ENCODE measurements around the gene PRPS1. TPM values are rescaled to one million over a fixed set of nuclear protein-coding genes. Genes with fewer than 3 reads are reported as not detected.

Gene PRPS1
- total and polyA plus RNA-seq, 9 of the 15 experiments (the other 6 are each of a cell fraction or from before 2014, with no cell fraction given) = 47.8 to 175 (median 79.6) TPM

DNA sequence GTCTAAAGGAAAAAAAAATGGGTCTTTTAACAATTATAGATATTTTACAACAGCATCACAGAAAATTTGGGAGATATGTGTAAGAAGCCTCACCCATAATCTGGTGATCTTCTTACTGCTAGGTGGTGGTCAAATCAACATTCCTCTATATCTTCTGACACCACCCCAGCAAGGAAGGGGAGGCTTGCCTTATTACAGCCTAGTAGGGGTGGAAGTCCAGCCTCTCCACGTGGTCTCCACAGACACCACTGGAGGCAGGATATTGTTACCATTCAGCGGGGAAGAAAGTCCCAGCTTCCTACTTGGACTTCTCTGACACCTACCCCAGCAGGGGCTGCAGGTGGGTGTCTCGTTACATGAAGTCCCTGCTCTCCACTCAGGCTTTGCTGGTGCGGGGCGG lies 28.7 kb downstream of the PRPS1 start:
- no peaks in the 10 kb centered on the region for H3K79me2 ChIP-seq (ENCODE audit: control insufficient read depth, insufficient read depth, low read length)
- H2AFZ ChIP-seq (ENCODE audit: low read depth, low read length) = no peak overlapping the region
- in situ Hi-C loops (cut with MboI) = no loop called here
- H3K4me1 ChIP-seq (replicated peaks in 1 of 2; ENCODE audit: control insufficient read depth in 2 of 2, insufficient read depth in 2 of 2, low read length in 2 of 2) = peaks cover 7 to 8% of the 10 kb centered on the region in 2 experiments; a peak in 3 of 5 replicates
- TF ChIP-seq SMAD2 (IDR thresholded peaks at IDR 0.05; ENCODE audit: low read depth, low read length) (no peak), POLR2H (tag; IDR thresholded peaks at IDR 0.05; ENCODE audit: low read depth) (no peak)
- H3K27me3 ChIP-seq (ENCODE audit: control insufficient read depth in 2 of 2, insufficient read depth in 2 of 2, low read length in 2 of 2) = no peaks in the 10 kb centered on the region
- no peak overlapping the region for H3K9ac ChIP-seq (ENCODE audit: insufficient read depth in 1 of 2, low read depth in 2 of 2, low read length in 2 of 2)
- no peak overlapping the region for H3K27ac ChIP-seq (ENCODE audit: extremely low read depth, low read depth, low read length)
- no peak overlapping the region for H3K4me2 ChIP-seq (ENCODE audit: insufficient read depth, low read length)
- CTCF ChIA-PET (ENCODE audit: low intra/inter-chr PET ratio) = interaction anchor here (2.7 kb wide), 1 partner anchor 120 kb away, joined by 14 read pairs; the partner anchor contains the start of gene NCBP2L
- DNase-seq (ENCODE audit: extremely low read depth in 1 of 4, low spot score in 3 of 4) = no peak
- no peak for ATAC-seq
- H3K9me3 ChIP-seq (replicated peaks; ENCODE audit: control insufficient read depth, insufficient read depth, low read depth, low read length) = no peaks in the 10 kb centered on the region
- BruUV-seq (replicated peaks) = no TSS peak
- WGBS (ENCODE audit: insufficient coverage, low coverage, missing lambda C conversion rate) = 58% methylated on average over 5 of the region's 5 CpGs
- POLR2A ChIA-PET = interaction anchor here (0.6 to 0.7 kb wide), 2 partner anchors 117 to 401 kb away, joined by 3 read pairs; no protein-coding TSS in a partner anchor
- H3K4me3 ChIP-seq = no peak overlapping the region
- intact Hi-C loops (cut with micrococcal nuclease) = loop anchor here (10.0 kb wide), 2 partner anchors 238 to 772 kb away; no protein-coding TSS in a partner anchor
- no peaks in the 10 kb centered on the region for H3K9me1 ChIP-seq (ENCODE audit: control insufficient read depth, insufficient read depth, low read length)
- FAIRE-seq = no peak
- peaks cover 12% of the 10 kb centered on the region for H4K20me1 ChIP-seq (replicated peaks; ENCODE audit: control insufficient read depth, insufficient read depth, low read length)
- no peaks in the 10 kb centered on the region for H3K36me3 ChIP-seq (ENCODE audit: control insufficient read depth, insufficient read depth, low read length)

DNA sequence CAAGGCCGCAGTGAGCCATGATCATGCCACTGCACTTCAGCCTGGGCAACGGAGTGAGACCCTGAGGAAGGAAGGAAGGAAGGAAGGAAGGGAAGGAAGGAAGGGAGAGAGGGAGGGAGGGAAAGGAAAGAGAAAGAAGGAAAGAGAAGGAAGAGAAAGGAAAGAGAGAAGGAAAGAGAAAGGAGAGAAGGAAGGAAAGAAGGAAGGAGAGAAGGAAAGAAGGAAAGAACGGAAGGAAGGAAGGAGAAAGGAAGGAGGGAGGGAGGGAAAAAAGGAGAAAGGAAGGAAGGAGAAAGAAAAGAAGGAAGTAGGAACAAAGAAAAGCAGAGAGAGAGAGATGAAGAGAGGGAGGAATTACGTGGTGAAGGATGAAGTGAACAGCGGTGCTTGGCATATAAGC lies 30.4 kb downstream of the PRPS1 start:
- H2AFZ ChIP-seq (ENCODE audit: low read depth, low read length) = no peak overlapping the region
- peaks cover 7 to 8% of the 10 kb centered on the region in 2 experiments; a peak in 3 of 5 replicates for H3K4me1 ChIP-seq (replicated peaks in 1 of 2; ENCODE audit: control insufficient read depth in 2 of 2, insufficient read depth in 2 of 2, low read length in 2 of 2)
- peaks cover 12% of the 10 kb centered on the region for H4K20me1 ChIP-seq (replicated peaks; ENCODE audit: control insufficient read depth, insufficient read depth, low read length)
- no peak for TF ChIP-seq BCL6 (CRISPR knock-in tag; IDR thresholded peaks at IDR 0.05)
- no peak for TF ChIP-seq EHMT2 (IDR thresholded peaks at IDR 0.05)
- TF ChIP-seq ERF (CRISPR knock-in tag; IDR thresholded peaks at IDR 0.05) = no peak
- TF ChIP-seq, protein P1, sequence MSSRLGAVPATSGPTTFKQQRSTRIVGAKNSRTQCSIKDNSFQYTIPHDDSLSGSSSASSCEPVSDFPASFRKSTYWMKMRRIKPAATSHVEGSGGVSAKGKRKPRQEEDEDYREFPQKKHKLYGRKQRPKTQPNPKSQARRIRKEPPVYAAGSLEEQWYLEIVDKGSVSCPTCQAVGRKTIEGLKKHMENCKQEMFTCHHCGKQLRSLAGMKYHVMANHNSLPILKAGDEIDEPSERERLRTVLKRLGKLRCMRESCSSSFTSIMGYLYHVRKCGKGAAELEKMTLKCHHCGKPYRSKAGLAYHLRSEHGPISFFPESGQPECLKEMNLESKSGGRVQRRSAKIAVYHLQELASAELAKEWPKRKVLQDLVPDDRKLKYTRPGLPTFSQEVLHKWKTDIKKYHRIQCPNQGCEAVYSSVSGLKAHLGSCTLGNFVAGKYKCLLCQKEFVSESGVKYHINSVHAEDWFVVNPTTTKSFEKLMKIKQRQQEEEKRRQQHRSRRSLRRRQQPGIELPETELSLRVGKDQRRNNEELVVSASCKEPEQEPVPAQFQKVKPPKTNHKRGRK (tag; IDR thresholded peaks at IDR 0.05) = peak; percentile 82
- no peak overlapping the region for H3K9ac ChIP-seq (ENCODE audit: insufficient read depth in 1 of 2, low read depth in 2 of 2, low read length in 2 of 2)
- no peaks in the 10 kb centered on the region for H3K9me1 ChIP-seq (ENCODE audit: control insufficient read depth, insufficient read depth, low read length)
- H3K79me2 ChIP-seq (ENCODE audit: control insufficient read depth, insufficient read depth, low read length) = no peaks in the 10 kb centered on the region
- FAIRE-seq (no peak), DNase-seq (ENCODE audit: extremely low read depth in 1 of 4, low spot score in 3 of 4) (no peak), ATAC-seq (no peak)
- intact Hi-C loops (cut with micrococcal nuclease) (loop anchor here (1.0 to 10.0 kb wide), 3 partner anchors 119 to 774 kb away; partner anchors contain the start of gene NCBP2L), in situ Hi-C loops (cut with MboI) (no loop called here)
- ChIA-PET POLR2A (interaction anchor here (0.6 to 1.2 kb wide), 2 partner anchors 16 to 208 kb away, joined by 3 read pairs; no protein-coding TSS in a partner anchor), CTCF (ENCODE audit: low intra/inter-chr PET ratio) (interaction anchor here (2.3 kb wide), 1 partner anchor 118 kb away, joined by 22 read pairs; the partner anchor contains the start of gene NCBP2L)
- no peak overlapping the region for H3K4me2 ChIP-seq (ENCODE audit: insufficient read depth, low read length)
- no TSS peak for BruUV-seq (replicated peaks)
- no peaks in the 10 kb centered on the region for H3K36me3 ChIP-seq (ENCODE audit: control insufficient read depth, insufficient read depth, low read length)
- no peak overlapping the region for H3K27ac ChIP-seq (ENCODE audit: extremely low read depth, low read depth, low read length)
- no peak overlapping the region for H3K4me3 ChIP-seq
- H3K27me3 ChIP-seq (ENCODE audit: control insufficient read depth in 2 of 2, insufficient read depth in 2 of 2, low read length in 2 of 2) = no peaks in the 10 kb centered on the region
- no peaks in the 10 kb centered on the region for H3K9me3 ChIP-seq (replicated peaks; ENCODE audit: control insufficient read depth, insufficient read depth, low read depth, low read length)
- WGBS (ENCODE audit: insufficient coverage, low coverage, missing lambda C conversion rate) = 50% methylated on average over 2 of the region's 5 CpGs
